Measurements from ENCODE around the gene RNASET2.

DNA sequence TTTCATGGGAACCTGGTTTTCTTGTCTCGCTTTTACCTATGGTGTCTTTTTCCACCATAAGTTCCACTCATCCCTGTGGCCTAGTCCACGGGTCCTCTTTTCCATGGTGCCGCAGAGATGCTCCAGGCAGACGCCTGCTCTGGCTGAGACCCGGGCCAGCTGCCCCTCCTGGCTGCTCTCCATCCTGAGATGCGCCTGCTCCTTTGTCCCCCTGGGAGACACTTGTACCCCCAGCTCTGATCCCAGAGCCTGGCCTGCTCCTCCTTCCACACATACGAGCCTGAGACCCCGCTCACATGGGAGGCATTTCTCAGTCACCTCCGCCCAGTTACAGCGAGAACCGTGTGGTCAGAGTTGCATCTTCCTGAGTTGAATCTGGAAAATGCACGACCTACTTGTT is 29.6 kb downstream of the RNASET2 start:
- TF ChIP-seq, protein P1, sequence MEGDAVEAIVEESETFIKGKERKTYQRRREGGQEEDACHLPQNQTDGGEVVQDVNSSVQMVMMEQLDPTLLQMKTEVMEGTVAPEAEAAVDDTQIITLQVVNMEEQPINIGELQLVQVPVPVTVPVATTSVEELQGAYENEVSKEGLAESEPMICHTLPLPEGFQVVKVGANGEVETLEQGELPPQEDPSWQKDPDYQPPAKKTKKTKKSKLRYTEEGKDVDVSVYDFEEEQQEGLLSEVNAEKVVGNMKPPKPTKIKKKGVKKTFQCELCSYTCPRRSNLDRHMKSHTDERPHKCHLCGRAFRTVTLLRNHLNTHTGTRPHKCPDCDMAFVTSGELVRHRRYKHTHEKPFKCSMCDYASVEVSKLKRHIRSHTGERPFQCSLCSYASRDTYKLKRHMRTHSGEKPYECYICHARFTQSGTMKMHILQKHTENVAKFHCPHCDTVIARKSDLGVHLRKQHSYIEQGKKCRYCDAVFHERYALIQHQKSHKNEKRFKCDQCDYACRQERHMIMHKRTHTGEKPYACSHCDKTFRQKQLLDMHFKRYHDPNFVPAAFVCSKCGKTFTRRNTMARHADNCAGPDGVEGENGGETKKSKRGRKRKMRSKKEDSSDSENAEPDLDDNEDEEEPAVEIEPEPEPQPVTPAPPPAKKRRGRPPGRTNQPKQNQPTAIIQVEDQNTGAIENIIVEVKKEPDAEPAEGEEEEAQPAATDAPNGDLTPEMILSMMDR (IDR thresholded peaks at IDR 0.05; ENCODE audit: insufficient read depth, low read length) = no peak
- TF ChIP-seq POLR2AphosphoS5 (IDR thresholded peaks at IDR 0.05; ENCODE audit: low read depth) = no peak
- no peak for TF ChIP-seq REST (IDR thresholded peaks at IDR 0.05; ENCODE audit: insufficient replicate concordance, low read depth)
- no peak for TF ChIP-seq GABPA (IDR thresholded peaks at IDR 0.05; ENCODE audit: low read depth)
- TF ChIP-seq SPI1 (IDR thresholded peaks at IDR 0.05; ENCODE audit: borderline replicate concordance, low read depth) = no peak

Measured in HL-60 (cell line).